ENCODE data around the gene CCDC78.

Gene CCDC78

GRCh38 chr16:726438-727290 is at the start of gene CCDC78, which contains the start of gene HAGHL:
CCDC78 (minus strand) TSS chr16:726443; CDS start chr16:726367, 76 bp downstream.
HAGHL (plus strand) TSS chr16:727106; CDS start chr16:727510, 404 bp downstream.
- H3K9me3 Mint-ChIP-seq, result no peaks in the 10 kb centered on the region
- peak; percentile 79 for DNase-seq
- peak within 1 kb of the TSS; percentile 70 for H3K4me3 Mint-ChIP-seq
- H3K27ac Mint-ChIP-seq, result peak within 1 kb of the TSS; percentile 73
- peaks cover 12% of the 10 kb centered on the region for H3K4me1 Mint-ChIP-seq (ENCODE audit: low read depth)
- H3K36me3 Mint-ChIP-seq (ENCODE audit: low read depth), result peaks cover 20% of the 10 kb centered on the region
- H3K27me3 Mint-ChIP-seq, result no peaks in the 10 kb centered on the region

DNA sequence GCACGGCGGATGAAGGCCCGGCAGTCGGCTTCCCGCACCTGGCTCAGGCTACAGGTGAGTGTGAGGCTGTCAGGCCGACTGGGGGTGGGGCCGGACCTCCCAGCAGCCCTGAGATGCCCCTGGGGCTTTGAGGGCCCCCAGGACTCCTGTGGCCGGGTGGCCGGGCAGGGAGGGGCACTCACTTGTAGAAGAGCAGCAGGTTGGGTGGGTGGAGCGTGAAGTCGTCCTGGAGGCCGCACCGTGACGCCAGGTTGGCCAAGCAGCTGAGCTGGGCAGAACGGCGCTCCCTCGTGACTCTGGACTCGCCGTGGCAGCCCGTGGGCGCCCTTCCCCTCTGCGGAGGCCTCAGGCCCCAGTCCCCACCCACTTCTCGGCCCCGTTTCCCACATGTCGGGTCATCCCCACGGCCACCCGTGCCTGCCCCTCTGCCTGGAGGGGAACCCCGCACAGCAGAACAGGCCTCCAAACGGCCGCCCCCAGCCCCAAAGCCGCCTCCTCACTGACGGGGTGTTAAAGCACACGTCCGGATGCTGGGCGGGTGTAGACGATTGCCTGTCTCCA is 49.1 kb upstream of the CCDC78 start:
- H3K4me3 Mint-ChIP-seq, result no peak overlapping the region
- no peak overlapping the region for H3K27ac Mint-ChIP-seq
- H3K36me3 Mint-ChIP-seq (ENCODE audit: low read depth), result no peaks in the 10 kb centered on the region
- no peak for DNase-seq
- no peaks in the 10 kb centered on the region for H3K27me3 Mint-ChIP-seq
- H3K4me1 Mint-ChIP-seq (ENCODE audit: low read depth), result no peaks in the 10 kb centered on the region
- H3K9me3 Mint-ChIP-seq, result no peaks in the 10 kb centered on the region

DNA sequence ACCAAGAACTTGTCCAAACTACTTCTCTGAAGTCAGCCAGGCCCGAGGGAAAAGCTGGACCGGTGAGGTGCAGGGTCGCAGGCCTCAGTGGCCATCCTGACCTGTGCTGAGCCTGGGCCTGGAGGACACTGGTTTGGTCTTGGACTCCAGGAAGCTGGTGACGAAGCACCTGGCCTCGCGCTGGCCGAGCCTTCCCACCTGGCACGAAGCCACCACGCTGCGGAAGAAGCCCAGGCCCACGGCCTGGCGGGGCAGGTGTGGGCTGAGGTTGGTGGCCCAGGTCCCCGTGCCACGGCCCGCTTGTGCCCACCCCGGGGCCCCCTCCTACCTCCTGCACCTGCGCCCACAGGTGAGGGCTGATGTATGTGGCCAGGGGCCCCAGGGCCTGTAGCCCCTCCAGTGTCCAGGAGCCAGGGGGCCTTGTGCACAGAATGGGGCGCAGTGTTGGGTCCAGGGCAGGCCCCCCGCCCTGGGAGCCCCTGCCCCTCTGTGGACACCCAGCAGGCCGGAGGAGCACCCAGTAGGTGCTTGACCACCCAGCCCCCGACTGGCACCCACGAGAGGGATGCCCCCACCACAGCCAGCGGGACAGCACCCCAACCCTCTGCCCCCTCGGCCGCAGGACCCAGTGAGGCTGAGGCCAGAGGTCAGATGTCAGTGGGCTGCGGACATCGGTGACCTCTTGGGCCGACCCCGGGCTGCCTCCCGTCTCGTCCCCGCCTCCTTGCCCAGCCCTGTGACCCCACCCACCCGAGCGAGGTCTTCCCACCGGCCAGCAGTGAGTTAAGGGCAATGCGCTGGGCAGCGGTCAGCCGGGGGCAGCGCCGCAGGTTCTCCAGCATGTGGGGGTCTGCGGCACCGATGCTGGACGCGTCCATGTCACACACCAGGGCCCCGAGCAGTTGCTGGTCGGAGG is 48.1 kb upstream of the CCDC78 start:
- Mint-ChIP-seq H3K27me3 (no peaks in the 10 kb centered on the region), H3K4me1 (ENCODE audit: low read depth) (no peaks in the 10 kb centered on the region), H3K36me3 (ENCODE audit: low read depth) (no peaks in the 10 kb centered on the region), H3K9me3 (no peaks in the 10 kb centered on the region), H3K27ac (no peak overlapping the region), H3K4me3 (no peak overlapping the region)
- DNase-seq, result no peak

DNA sequence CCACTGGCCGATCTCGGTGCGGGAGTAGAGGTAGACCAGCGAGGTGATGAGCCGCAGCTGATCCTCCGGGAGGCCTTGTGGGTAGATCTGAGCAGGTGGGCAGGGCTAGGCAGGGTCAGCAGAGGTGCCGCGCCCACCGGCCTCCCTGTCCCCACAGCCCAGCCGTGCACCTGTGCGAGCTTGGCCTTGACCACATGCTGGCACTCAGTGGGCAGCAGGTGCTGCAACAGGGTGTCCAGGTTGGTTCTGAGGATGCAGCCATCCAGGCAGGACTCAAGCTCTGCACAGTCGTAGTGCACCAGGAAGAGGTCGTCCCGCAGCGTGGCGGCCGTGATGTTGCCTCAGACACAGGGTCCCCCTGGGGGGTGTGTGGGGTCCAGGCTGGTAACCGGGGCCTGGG is 46.7 kb upstream of the CCDC78 start:
- no peaks in the 10 kb centered on the region for H3K9me3 Mint-ChIP-seq
- H3K27me3 Mint-ChIP-seq, result no peaks in the 10 kb centered on the region
- no peak overlapping the region for H3K27ac Mint-ChIP-seq
- no peaks in the 10 kb centered on the region for H3K4me1 Mint-ChIP-seq (ENCODE audit: low read depth)
- DNase-seq, result no peak
- H3K36me3 Mint-ChIP-seq (ENCODE audit: low read depth), result no peaks in the 10 kb centered on the region
- H3K4me3 Mint-ChIP-seq, result no peak overlapping the region

GRCh38 chr16:770411-770810 is 44.2 kb upstream of the CCDC78 start:
- no peak for DNase-seq
- Mint-ChIP-seq H3K4me3 (no peak overlapping the region), H3K4me1 (ENCODE audit: low read depth) (no peaks in the 10 kb centered on the region), H3K9me3 (no peaks in the 10 kb centered on the region), H3K27ac (no peak overlapping the region), H3K27me3 (no peaks in the 10 kb centered on the region), H3K36me3 (ENCODE audit: low read depth) (no peaks in the 10 kb centered on the region)

- Mint-ChIP-seq H3K36me3 (ENCODE audit: low read depth) (no peaks in the 10 kb centered on the region), H3K27ac (no peak overlapping the region), H3K9me3 (no peaks in the 10 kb centered on the region), H3K27me3 (no peaks in the 10 kb centered on the region), H3K4me1 (ENCODE audit: low read depth) (no peaks in the 10 kb centered on the region), H3K4me3 (no peak overlapping the region)
- DNase-seq, result no peak
These were observed 43.7 kb upstream of the CCDC78 start for GRCh38 chr16:769934-770333.

DNA sequence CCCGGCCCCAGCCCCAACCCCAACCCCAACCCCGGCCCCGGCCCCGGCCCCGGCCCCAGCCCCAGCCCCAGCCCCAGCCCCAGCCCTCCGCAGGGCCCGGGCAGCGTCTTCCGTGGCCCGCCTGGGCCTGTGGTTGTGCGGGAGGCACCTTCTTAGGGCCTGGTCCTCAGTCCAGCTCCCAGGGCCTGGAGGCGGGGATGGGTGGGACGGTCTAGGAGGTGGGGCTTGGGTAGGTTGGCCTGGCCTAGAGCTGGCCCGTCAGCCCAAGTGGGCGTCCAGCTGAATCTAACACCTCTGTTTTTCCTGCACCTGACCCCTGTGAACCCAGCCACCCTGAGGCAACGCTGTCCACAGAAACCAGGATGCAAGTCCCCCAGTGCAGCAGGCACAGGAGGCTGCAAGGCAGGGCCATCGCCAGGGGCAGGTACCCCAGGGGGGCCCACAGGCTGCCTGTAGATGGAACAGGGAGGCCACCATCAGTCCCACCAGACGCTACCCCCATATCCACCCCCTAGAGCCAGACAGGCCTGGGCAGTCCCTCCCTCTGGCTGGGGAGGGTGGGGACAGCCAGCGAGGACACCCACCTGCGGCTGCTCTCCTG is 43.0 kb upstream of the CCDC78 start:
- Mint-ChIP-seq H3K4me3 (no peak overlapping the region), H3K36me3 (ENCODE audit: low read depth) (no peaks in the 10 kb centered on the region), H3K27me3 (no peaks in the 10 kb centered on the region), H3K27ac (no peak overlapping the region), H3K9me3 (no peaks in the 10 kb centered on the region), H3K4me1 (ENCODE audit: low read depth) (no peaks in the 10 kb centered on the region)
- no peak for DNase-seq

- H3K4me1 Mint-ChIP-seq (ENCODE audit: low read depth), result no peaks in the 10 kb centered on the region
- no peaks in the 10 kb centered on the region for H3K36me3 Mint-ChIP-seq (ENCODE audit: low read depth)
- DNase-seq, result no peak
- H3K27ac Mint-ChIP-seq, result no peak overlapping the region
- H3K9me3 Mint-ChIP-seq, result no peaks in the 10 kb centered on the region
- no peaks in the 10 kb centered on the region for H3K27me3 Mint-ChIP-seq
- no peak overlapping the region for H3K4me3 Mint-ChIP-seq
These were observed 42.2 kb upstream of the CCDC78 start for GRCh38 chr16:768428-768827.

GRCh38 chr16:767743-768235 is 41.5 kb upstream of the CCDC78 start:
- Mint-ChIP-seq H3K27ac (no peak overlapping the region), H3K27me3 (no peaks in the 10 kb centered on the region), H3K9me3 (no peaks in the 10 kb centered on the region), H3K36me3 (ENCODE audit: low read depth) (no peaks in the 10 kb centered on the region), H3K4me3 (no peak overlapping the region), H3K4me1 (ENCODE audit: low read depth) (no peaks in the 10 kb centered on the region)
- no peak for DNase-seq

GRCh38 chr16:766820-767640 is 40.8 kb upstream of the CCDC78 start:
- Mint-ChIP-seq H3K4me1 (ENCODE audit: low read depth) (no peaks in the 10 kb centered on the region), H3K27me3 (no peaks in the 10 kb centered on the region), H3K4me3 (no peak overlapping the region), H3K36me3 (ENCODE audit: low read depth) (no peaks in the 10 kb centered on the region), H3K27ac (no peak overlapping the region), H3K9me3 (no peaks in the 10 kb centered on the region)
- no peak for DNase-seq

DNA sequence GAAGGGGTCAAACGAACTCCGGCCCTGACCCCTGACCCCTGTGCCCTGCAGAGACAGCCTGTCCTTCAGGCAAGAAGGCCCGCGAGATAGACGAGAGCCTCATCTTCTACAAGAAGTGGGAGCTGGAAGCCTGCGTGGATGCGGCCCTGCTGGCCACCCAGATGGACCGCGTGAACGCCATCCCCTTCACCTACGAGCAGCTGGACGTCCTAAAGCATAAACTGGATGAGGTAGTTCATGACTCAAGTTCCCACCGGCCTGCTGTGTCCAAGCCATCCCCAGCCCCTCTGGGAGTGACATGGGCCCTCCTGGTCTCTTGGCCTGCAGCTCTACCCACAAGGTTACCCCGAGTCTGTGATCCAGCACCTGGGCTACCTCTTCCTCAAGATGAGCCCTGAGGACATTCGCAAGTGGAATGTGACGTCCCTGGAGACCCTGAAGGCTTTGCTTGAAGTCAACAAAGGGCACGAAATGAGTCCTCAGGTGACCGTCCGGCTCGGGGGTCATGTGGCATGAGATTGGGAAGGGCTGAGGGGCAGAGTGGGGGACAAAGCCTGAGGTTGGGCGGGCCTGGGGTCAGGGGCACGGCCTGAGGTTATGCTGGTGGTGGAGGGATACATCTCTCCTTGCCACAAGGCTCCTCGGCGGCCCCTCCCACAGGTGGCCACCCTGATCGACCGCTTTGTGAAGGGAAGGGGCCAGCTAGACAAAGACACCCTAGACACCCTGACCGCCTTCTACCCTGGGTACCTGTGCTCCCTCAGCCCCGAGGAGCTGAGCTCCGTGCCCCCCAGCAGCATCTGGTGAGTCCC is 40.0 kb upstream of the CCDC78 start:
- Mint-ChIP-seq H3K36me3 (ENCODE audit: low read depth) (no peaks in the 10 kb centered on the region), H3K27ac (no peak overlapping the region), H3K4me1 (ENCODE audit: low read depth) (no peaks in the 10 kb centered on the region), H3K4me3 (no peak overlapping the region), H3K9me3 (no peaks in the 10 kb centered on the region), H3K27me3 (no peaks in the 10 kb centered on the region)
- DNase-seq, result no peak

DNA sequence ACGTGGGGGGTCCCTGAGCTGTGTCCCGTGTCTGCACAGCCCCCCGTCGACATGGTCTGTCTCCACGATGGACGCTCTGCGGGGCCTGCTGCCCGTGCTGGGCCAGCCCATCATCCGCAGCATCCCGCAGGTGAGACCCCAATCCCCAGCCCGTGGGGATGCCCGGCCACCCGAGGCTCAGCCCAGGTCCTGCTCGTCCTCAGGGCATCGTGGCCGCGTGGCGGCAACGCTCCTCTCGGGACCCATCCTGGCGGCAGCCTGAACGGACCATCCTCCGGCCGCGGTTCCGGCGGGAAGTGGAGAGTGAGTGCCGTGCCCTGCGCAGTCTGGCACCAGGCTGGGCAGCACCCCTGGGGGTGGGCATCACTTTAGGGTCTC is 39.2 kb upstream of the CCDC78 start:
- H3K36me3 Mint-ChIP-seq (ENCODE audit: low read depth), result no peaks in the 10 kb centered on the region
- H3K27me3 Mint-ChIP-seq, result no peaks in the 10 kb centered on the region
- DNase-seq, result no peak
- no peaks in the 10 kb centered on the region for H3K9me3 Mint-ChIP-seq
- H3K27ac Mint-ChIP-seq, result no peak overlapping the region
- H3K4me1 Mint-ChIP-seq (ENCODE audit: low read depth), result no peaks in the 10 kb centered on the region
- H3K4me3 Mint-ChIP-seq, result no peak overlapping the region

DNA sequence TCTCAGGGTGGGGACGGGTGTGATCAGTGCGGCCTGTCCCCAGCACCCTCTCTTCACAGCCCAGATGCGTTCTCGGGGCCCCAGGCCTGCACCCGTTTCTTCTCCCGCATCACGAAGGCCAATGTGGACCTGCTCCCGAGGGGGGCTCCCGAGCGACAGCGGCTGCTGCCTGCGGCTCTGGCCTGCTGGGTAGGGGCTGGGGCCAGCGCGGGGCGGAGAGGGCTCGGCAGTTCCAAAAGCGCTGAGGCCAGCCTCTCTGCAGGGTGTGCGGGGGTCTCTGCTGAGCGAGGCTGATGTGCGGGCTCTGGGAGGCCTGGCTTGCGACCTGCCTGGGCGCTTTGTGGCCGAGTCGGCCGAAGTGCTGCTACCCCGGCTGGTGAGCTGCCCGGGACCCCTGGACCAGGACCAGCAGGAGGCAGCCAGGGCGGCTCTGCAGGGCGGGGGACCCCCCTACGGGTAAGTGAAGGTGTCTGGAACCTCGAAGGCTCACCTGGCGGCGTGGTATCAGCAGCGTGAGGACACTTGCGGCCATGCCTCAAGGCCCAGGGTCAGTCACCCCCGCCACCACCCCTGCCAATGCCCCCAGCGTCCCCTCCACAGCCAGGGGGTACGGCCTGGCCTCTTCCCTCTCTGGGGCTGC is 38.7 kb upstream of the CCDC78 start:
- H3K9me3 Mint-ChIP-seq, result no peaks in the 10 kb centered on the region
- H3K27ac Mint-ChIP-seq, result no peak overlapping the region
- H3K27me3 Mint-ChIP-seq, result no peaks in the 10 kb centered on the region
- no peak overlapping the region for H3K4me3 Mint-ChIP-seq
- H3K36me3 Mint-ChIP-seq (ENCODE audit: low read depth), result no peaks in the 10 kb centered on the region
- no peaks in the 10 kb centered on the region for H3K4me1 Mint-ChIP-seq (ENCODE audit: low read depth)
- DNase-seq, result no peak

Measured in activated T-cell treated with anti-CD3 and anti-CD28 coated beads, Interleukin-2, amount 50 U/mL, for 24 hours (primary cell).